ENCODE measurements around the gene CRYZ.

DNA sequence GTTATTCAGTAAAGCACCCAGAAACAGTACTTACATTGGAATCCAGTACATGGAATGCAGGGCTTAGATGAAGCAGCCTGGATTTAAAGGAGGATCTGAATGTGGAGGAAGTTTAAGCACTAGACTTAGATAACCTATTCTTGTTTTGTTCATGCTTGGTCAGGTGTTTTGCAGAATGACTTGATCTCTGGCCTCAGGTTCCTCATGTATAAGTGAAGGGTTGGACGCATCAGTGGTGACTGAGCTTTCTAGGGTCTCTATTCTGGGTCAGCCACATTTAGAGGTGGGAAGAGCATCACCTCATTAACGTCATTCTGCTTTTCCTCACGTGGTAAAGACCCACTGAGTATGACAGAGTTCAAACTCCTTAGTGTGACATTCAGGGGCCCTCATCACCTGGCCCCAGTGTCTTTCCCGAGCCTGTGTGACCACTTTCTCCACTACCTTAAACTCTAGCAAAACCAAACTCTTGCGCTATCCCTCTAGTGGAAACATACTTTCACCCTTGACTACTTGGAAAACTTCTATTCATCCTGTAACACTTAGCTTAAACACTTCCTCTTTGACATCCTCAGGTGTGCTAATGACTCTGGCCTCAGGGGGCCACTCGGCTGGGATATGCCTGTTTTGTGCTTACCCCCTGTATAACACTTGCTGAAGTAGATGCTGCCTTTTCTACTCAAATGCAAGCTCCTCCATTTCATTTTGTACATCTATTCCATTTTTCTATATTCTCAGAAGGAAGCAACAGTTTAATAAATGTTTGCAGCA lies 58.4 kb downstream of the CRYZ start:
- TF ChIP-seq POLR2A (IDR thresholded peaks at IDR 0.05; ENCODE audit: low read depth, low read length) (no peak), TAF1 (IDR thresholded peaks at IDR 0.05; ENCODE audit: low read depth, low read length) (no peak), POLR2AphosphoS5 (IDR thresholded peaks at IDR 0.05; ENCODE audit: low read depth, low read length) (no peak), POU2F2 (IDR thresholded peaks at IDR 0.05; ENCODE audit: low read depth, low read length) (no peak), SPI1 (IDR thresholded peaks at IDR 0.05; ENCODE audit: low read depth, low read length) (peak; percentile 74)

Data from GM12891 (cell line).